ENCODE results near the gene DBN1. TPM values are rescaled to one million over a fixed set of nuclear protein-coding genes. Genes with fewer than 3 reads are reported as not detected.

The DBN1 gene
- total and polyA plus RNA-seq, 3 experiments from 2014 or later = 28.1 to 50.5 (median 47.9) TPM

DNA sequence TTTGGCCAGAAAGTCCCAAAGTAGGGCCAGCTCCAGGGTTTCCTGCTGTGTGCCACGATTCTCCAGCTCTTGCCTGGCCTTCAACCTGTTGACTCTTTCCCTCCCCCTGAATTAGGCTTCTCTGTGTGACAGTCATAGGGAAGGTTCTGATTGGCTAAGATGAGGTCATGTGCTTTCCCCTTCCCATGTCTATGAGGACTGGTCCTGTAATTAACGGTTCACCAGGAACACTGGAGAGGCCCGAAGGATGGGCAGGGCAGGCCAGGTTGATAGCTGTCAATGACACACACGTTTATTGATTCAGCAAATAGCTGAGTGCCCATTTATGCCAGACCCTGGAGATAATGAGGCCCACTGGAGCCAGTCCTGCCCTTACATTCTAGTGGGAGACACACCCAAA is 35.8 kb downstream of the DBN1 start:
- peaks cover 5 to 90% (median 19%) of the 10 kb centered on the region in 3 donors for H3K36me3 Mint-ChIP-seq
- peaks cover 0 to 2% (median 0%) of the 10 kb centered on the region in 5 donors for H3K9me3 Mint-ChIP-seq
- no peaks in the 10 kb centered on the region for H3K27me3 Mint-ChIP-seq
- Histone ChIP-seq H3K4me1 (ENCODE audit: insufficient read depth, low read length) (peaks cover 68% of the 10 kb centered on the region), H3K27ac (ENCODE audit: low read depth, low read length) (no peak overlapping the region), H3K4me3 (ENCODE audit: low read length) (no peak overlapping the region), H3K27me3 (ENCODE audit: insufficient read depth, low read length, poor library complexity, severe bottlenecking) (no peaks in the 10 kb centered on the region), H3K9me3 (ENCODE audit: low read length) (no peaks in the 10 kb centered on the region), H3K36me3 (ENCODE audit: insufficient read depth, low read length) (peaks cover 79% of the 10 kb centered on the region)
- H3K27ac Mint-ChIP-seq = peak overlapping the region in 3 of 8 donors; percentile 51 to 76 (median 72)
- ChIA-PET POLR2A (interaction anchor here (1.3 to 2.2 kb wide), 3 partner anchors 8 to 10 kb away, joined by 3 to 9 read pairs (median 9); partner anchors contain the start of gene PRR7), CTCF (interaction anchor here (0.9 to 15.5 kb wide), 9 partner anchors 8 to 67 kb away, joined by 3 to 307 read pairs (median 6); partner anchors contain the start of genes F12, GRK6, PDLIM7 and PFN3)
- DNase-seq = no peak
- peaks cover 47 to 78% (median 51%) of the 10 kb centered on the region in 3 donors for H3K4me1 Mint-ChIP-seq
- no peak overlapping the region for H3K4me3 Mint-ChIP-seq

DNA sequence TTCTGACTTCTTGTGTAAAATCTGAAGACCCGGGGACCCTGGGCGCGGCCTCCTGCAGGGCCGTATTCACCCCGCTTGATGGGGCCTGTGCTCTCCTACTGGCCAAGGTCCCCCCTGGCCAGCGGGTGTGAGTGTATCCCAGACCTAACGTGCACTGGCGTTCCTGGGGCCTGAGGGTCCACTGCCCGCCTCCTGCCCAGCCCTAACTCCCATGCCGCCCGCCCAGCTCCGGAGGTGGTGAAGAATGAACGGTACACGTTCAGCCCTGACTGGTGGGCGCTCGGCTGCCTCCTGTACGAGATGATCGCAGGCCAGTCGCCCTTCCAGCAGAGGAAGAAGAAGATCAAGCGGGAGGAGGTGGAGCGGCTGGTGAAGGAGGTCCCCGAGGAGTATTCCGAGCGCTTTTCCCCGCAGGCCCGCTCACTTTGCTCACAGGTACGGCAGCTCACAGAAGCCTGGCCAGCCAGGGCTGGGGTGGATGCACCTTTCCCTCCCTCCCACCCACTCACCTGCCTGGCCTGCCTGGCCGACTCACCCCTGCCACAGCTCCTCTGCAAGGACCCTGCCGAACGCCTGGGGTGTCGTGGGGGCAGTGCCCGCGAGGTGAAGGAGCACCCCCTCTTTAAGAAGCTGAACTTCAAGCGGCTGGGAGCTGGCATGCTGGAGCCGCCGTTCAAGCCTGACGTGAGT is 37.4 kb downstream of the DBN1 start:
- Histone ChIP-seq H3K36me3 (ENCODE audit: insufficient read depth, low read length) (peaks cover 74% of the 10 kb centered on the region), H3K4me3 (ENCODE audit: low read length) (no peak overlapping the region), H3K9me3 (ENCODE audit: low read length) (no peaks in the 10 kb centered on the region), H3K27me3 (ENCODE audit: insufficient read depth, low read length, poor library complexity, severe bottlenecking) (no peaks in the 10 kb centered on the region), H3K4me1 (ENCODE audit: insufficient read depth, low read length) (peaks cover 83% of the 10 kb centered on the region), H3K27ac (ENCODE audit: low read depth, low read length) (no peak overlapping the region)
- ChIA-PET CTCF (interaction anchor here (1.5 to 15.5 kb wide), 3 partner anchors 10 to 30 kb away, joined by 5 to 307 read pairs (median 6); partner anchors contain the start of genes F12 and PFN3), POLR2A (interaction anchor here (2.2 kb wide), 1 partner anchor 10 kb away, joined by 9 read pairs; the partner anchor contains the start of gene PRR7)
- no peak for DNase-seq
- H3K4me1 Mint-ChIP-seq = peaks cover 56 to 87% (median 60%) of the 10 kb centered on the region in 3 donors
- H3K4me3 Mint-ChIP-seq = peak overlapping the region in 1 of 7 donors; percentile 44
- peaks cover 5 to 86% (median 19%) of the 10 kb centered on the region in 3 donors for H3K36me3 Mint-ChIP-seq
- peak overlapping the region in 4 of 8 donors; percentile 10 to 76 (median 48) for H3K27ac Mint-ChIP-seq
- H3K27me3 Mint-ChIP-seq = peaks cover 0 to 3% of the 10 kb centered on the region in 2 donors
- peaks cover 0 to 2% (median 0%) of the 10 kb centered on the region in 5 donors for H3K9me3 Mint-ChIP-seq

DNA sequence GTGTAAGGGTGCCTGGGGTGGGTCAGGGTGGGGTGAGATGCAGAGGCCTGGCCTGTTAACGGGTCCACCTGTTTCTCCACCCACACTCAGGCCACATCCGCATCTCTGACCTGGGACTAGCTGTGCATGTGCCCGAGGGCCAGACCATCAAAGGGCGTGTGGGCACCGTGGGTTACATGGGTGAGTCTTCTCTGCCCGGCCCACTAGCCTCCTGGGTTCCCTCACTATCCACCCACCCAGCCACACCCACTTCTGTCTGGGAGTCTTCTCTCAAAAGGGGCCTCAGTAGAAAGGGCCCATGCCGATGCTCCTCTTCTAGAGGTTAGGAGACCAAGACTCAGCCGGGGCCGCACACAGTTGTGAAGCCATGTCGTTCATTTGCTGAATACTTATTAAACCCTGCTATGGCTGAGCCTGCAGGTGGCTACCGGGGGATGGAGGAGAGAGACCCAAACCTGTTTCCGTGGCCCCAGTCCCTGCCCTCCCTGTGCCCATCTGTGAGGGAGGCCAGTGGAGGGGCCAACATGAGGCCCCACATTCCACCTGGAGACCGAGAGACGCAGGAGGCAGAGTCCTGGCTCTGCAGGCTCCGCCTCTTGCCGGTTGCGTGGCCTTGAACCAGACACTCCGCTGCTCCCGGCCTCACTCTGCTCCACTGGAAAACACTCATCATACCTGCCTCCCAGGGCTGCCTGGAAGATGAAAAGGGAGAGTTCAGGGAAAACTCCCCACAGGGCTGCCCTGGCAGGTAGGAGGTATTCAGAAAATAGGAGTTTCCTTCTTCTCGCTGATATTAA is 38.3 kb downstream of the DBN1 start:
- no peak overlapping the region for H3K27ac ChIP-seq (ENCODE audit: low read depth, low read length)
- H3K36me3 ChIP-seq (ENCODE audit: insufficient read depth, low read length) = peaks cover 74% of the 10 kb centered on the region
- peaks cover 0 to 2% (median 0%) of the 10 kb centered on the region in 5 donors for H3K9me3 Mint-ChIP-seq
- peaks cover 5 to 86% (median 22%) of the 10 kb centered on the region in 3 donors for H3K36me3 Mint-ChIP-seq
- no peaks in the 10 kb centered on the region for H3K27me3 ChIP-seq (ENCODE audit: insufficient read depth, low read length, poor library complexity, severe bottlenecking)
- no peak overlapping the region for H3K4me3 ChIP-seq (ENCODE audit: low read length)
- H3K9me3 ChIP-seq (ENCODE audit: low read length) = no peaks in the 10 kb centered on the region
- peak overlapping the region; percentile 42 to 98 (median 60) for H3K27ac Mint-ChIP-seq
- CTCF ChIA-PET = interaction anchor here (0.7 to 14.5 kb wide), 4 partner anchors 10 to 44 kb away, joined by 3 to 326 read pairs (median 136); partner anchors contain the start of genes PFN3 and PRR7
- POLR2A ChIA-PET = interaction anchor here (0.7 to 7.0 kb wide), 3 partner anchors 10 to 31 kb away, joined by 3 to 154 read pairs (median 3); partner anchors contain the start of gene PRR7
- H3K27me3 Mint-ChIP-seq = peaks cover 0 to 3% of the 10 kb centered on the region in 2 donors
- peak overlapping the region in 1 of 7 donors; percentile 67 for H3K4me3 Mint-ChIP-seq
- no peak for DNase-seq
- H3K4me1 ChIP-seq (ENCODE audit: insufficient read depth, low read length) = peaks cover 83% of the 10 kb centered on the region
- peaks cover 62 to 91% (median 64%) of the 10 kb centered on the region in 3 donors for H3K4me1 Mint-ChIP-seq

DNA sequence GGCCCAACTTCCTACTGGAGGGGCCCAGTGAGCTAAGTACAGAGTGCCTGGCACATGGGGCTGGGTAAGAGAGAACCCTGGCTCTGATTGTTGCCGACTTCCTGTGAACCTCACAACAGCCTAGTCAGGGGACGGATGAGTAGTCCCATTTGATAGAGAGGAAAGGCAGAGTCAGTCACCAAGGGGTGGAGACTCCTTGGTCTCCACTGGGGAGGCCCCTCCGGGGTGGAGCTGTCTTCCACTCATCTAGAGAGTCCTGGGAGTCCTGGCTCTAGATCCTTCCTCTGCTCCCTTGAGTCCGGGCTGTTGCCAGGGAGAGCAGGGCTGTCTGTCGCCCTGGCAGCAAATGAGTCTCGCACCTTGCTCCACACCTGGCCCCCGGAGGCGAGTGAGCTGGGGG is 39.0 kb downstream of the DBN1 start:
- DNase-seq = peak in 2 of 5 donors; percentile 28 to 55
- Mint-ChIP-seq H3K4me1 (peaks cover 62 to 91% (median 64%) of the 10 kb centered on the region in 3 donors), H3K36me3 (peaks cover under 1 to 83% (median 16%) of the 10 kb centered on the region in 3 donors), H3K27ac (peak overlapping the region; percentile 71 to 98 (median 82)), H3K9me3 (peaks cover 0 to 2% (median 0%) of the 10 kb centered on the region in 5 donors), H3K4me3 (peak overlapping the region in 6 of 7 donors; percentile 41 to 83 (median 66)), H3K27me3 (peaks cover 0 to 3% of the 10 kb centered on the region in 2 donors)
- H3K27ac ChIP-seq (ENCODE audit: low read depth, low read length) = no peak overlapping the region
- H3K4me1 ChIP-seq (ENCODE audit: insufficient read depth, low read length) = peaks cover 83% of the 10 kb centered on the region
- no peaks in the 10 kb centered on the region for H3K9me3 ChIP-seq (ENCODE audit: low read length)
- H3K27me3 ChIP-seq (ENCODE audit: insufficient read depth, low read length, poor library complexity, severe bottlenecking) = no peaks in the 10 kb centered on the region
- no peak overlapping the region for H3K4me3 ChIP-seq (ENCODE audit: low read length)
- CTCF ChIA-PET = interaction anchor here (0.7 to 14.5 kb wide), 6 partner anchors 9 to 67 kb away, joined by 3 to 326 read pairs (median 3); partner anchors contain the start of genes PFN3 and PRR7
- POLR2A ChIA-PET = interaction anchor here (0.7 to 7.0 kb wide), 3 partner anchors 11 to 30 kb away, joined by 3 to 154 read pairs (median 3); partner anchors contain the start of gene PRR7
- H3K36me3 ChIP-seq (ENCODE audit: insufficient read depth, low read length) = peaks cover 69% of the 10 kb centered on the region

DNA sequence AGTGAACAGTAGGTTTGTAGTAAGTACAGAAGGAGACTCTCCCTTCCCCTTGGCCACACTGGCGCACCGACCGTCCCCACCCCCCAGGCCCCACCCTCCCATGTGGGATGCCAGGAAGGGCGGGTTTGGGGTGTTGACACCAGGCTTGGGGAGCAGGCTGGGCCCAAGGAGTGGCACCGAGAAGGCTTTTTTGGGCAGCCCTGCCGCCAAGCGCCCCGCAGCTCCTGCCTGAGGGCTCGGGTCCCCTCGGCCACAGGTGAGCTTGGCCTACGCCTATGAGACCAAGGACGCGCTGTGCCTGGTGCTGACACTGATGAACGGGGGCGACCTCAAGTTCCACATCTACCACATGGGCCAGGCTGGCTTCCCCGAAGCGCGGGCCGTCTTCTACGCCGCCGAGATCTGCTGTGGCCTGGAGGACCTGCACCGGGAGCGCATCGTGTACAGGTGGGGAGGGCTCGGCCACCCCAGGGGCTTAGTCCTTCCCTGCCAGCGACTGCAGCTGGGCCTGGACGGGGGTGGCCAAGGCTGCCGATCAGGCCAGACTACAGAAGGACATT is 39.7 kb downstream of the DBN1 start:
- H3K4me1 ChIP-seq (ENCODE audit: insufficient read depth, low read length) = peaks cover 89% of the 10 kb centered on the region
- POLR2A ChIA-PET = interaction anchor here (0.5 to 7.0 kb wide), 5 partner anchors 12 to 293 kb away, joined by 3 to 154 read pairs (median 4); partner anchors contain the start of gene PRR7
- no peak for DNase-seq
- H3K27ac ChIP-seq (ENCODE audit: low read depth, low read length) = no peak overlapping the region
- H3K9me3 ChIP-seq (ENCODE audit: low read length) = no peaks in the 10 kb centered on the region
- no peaks in the 10 kb centered on the region for H3K27me3 ChIP-seq (ENCODE audit: insufficient read depth, low read length, poor library complexity, severe bottlenecking)
- Mint-ChIP-seq H3K4me1 (peaks cover 65 to 93% (median 65%) of the 10 kb centered on the region in 3 donors), H3K27ac (peak overlapping the region in 7 of 8 donors; percentile 43 to 98 (median 85)), H3K9me3 (peaks cover 0 to 2% (median 0%) of the 10 kb centered on the region in 5 donors), H3K36me3 (peaks cover 0 to 82% (median 14%) of the 10 kb centered on the region in 3 donors), H3K27me3 (peaks cover 0 to 4% of the 10 kb centered on the region in 2 donors), H3K4me3 (peak overlapping the region in 4 of 7 donors; percentile 23 to 73 (median 44))
- CTCF ChIA-PET = interaction anchor here (1.0 to 14.5 kb wide), 6 partner anchors 8 to 68 kb away, joined by 3 to 326 read pairs (median 30); partner anchors contain the start of genes PFN3 and PRR7
- peaks cover 67% of the 10 kb centered on the region for H3K36me3 ChIP-seq (ENCODE audit: insufficient read depth, low read length)
- no peak overlapping the region for H3K4me3 ChIP-seq (ENCODE audit: low read length)

DNA sequence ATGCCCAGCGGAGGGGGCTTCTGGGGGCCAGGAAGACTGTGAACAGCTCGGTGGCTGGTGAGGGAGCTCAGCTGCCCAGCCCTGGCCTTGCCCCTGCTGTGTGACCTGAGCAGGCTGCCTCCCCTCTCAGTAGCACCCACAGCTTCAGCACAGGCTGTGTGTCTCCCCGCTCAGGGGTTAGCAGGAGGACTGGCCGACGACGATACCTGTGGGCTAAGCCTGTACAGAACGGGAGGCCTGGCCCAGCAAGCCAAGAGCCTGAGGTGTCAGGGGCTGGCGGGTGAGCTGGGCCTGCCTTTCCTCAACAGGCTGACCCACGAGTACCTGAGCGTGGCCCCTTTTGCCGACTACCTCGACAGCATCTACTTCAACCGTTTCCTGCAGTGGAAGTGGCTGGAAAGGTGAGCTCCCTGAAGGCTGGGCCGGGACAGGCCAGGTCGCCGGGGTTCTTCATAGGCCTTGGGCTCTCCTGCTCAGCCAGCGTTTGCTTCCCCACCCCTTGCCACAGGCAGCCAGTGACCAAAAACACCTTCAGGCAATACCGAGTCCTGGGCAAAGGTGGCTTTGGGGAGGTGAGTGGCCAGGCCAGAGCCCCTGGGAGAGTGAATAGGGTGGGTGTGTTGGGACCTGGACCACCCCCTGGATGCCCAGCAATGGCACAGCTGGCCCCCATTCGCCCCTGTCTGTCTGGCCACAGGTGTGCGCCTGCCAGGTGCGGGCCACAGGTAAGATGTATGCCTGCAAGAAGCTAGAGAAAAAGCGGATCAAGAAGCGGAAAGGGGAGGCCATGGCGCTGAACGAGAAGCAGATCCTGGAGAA is 40.4 kb downstream of the DBN1 start:
- peaks cover 64 to 93% (median 64%) of the 10 kb centered on the region in 3 donors for H3K4me1 Mint-ChIP-seq
- H3K4me3 Mint-ChIP-seq = peak overlapping the region in 6 of 7 donors; percentile 20 to 73 (median 55)
- H3K36me3 Mint-ChIP-seq = peaks cover 0 to 76% (median 9%) of the 10 kb centered on the region in 3 donors
- CTCF ChIA-PET = interaction anchor here (1.6 to 14.5 kb wide), 4 partner anchors 16 to 69 kb away, joined by 3 to 326 read pairs (median 164); partner anchors contain the start of genes PFN3 and PRR7
- no peak for DNase-seq
- H3K27me3 Mint-ChIP-seq = peaks cover 0 to 4% of the 10 kb centered on the region in 2 donors
- Histone ChIP-seq H3K36me3 (ENCODE audit: insufficient read depth, low read length) (peaks cover 60% of the 10 kb centered on the region), H3K27me3 (ENCODE audit: insufficient read depth, low read length, poor library complexity, severe bottlenecking) (no peaks in the 10 kb centered on the region), H3K4me1 (ENCODE audit: insufficient read depth, low read length) (peaks cover 96% of the 10 kb centered on the region), H3K4me3 (ENCODE audit: low read length) (peak overlapping the region; percentile 88), H3K9me3 (ENCODE audit: low read length) (no peaks in the 10 kb centered on the region), H3K27ac (ENCODE audit: low read depth, low read length) (peak overlapping the region; percentile 93)
- H3K27ac Mint-ChIP-seq = peak overlapping the region in 7 of 8 donors; percentile 43 to 94 (median 66)
- H3K9me3 Mint-ChIP-seq = peaks cover 0 to 2% (median 0%) of the 10 kb centered on the region in 5 donors
- POLR2A ChIA-PET = interaction anchor here (0.6 to 7.0 kb wide), 5 partner anchors 13 to 40 kb away, joined by 4 to 154 read pairs (median 4); partner anchors contain the start of gene PRR7

All from CD8-positive, alpha-beta memory T cell (primary cell).